ENCODE results near the gene ME3. TPM values are rescaled to one million over a fixed set of nuclear protein-coding genes. Genes with fewer than 3 reads are reported as not detected.

Gene ME3
- polyA plus RNA-seq, 4 donors, result 5.1 to 21.4 (median 7.3) TPM

Other genes with a start within 250 kb of the ME3 start
- gene PRSS23, start 127.9 kb upstream of the ME3 start, polyA plus RNA-seq, result 10 to 100 TPM in 2 of 4 donors, 1 to 10 TPM in 1, under 1 TPM in 1; 0.89 to 25.6 (median 9.2) TPM